ENCODE data around the gene ARHGEF2.

ARHGEF2 gene

DNA sequence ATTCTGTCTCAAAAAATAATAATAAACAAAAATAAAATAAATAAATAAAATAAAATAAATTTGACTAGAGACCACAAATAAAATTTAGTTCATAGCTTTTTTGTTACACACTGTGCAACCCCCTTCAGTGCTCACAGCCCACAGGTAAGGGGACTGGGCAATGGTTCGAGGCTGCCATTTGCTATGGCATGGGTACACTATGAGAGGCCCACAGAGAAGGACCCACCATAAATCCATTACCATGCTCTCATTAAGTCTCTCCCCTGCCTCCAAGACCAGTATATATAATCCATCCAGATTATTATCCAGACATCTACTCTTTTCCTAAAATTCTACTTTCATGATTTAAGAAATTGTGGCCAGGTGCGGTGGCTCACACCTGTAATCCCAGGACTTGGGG lies 58.5 kb downstream of the ARHGEF2 start:
- DNase-seq (ENCODE audit: low read depth): no peak
- TF ChIP-seq, protein P1, sequence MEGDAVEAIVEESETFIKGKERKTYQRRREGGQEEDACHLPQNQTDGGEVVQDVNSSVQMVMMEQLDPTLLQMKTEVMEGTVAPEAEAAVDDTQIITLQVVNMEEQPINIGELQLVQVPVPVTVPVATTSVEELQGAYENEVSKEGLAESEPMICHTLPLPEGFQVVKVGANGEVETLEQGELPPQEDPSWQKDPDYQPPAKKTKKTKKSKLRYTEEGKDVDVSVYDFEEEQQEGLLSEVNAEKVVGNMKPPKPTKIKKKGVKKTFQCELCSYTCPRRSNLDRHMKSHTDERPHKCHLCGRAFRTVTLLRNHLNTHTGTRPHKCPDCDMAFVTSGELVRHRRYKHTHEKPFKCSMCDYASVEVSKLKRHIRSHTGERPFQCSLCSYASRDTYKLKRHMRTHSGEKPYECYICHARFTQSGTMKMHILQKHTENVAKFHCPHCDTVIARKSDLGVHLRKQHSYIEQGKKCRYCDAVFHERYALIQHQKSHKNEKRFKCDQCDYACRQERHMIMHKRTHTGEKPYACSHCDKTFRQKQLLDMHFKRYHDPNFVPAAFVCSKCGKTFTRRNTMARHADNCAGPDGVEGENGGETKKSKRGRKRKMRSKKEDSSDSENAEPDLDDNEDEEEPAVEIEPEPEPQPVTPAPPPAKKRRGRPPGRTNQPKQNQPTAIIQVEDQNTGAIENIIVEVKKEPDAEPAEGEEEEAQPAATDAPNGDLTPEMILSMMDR (conservative IDR thresholded peaks at IDR 0.05; ENCODE audit: low read depth, low read length): no peak
- H3K4me3 ChIP-seq (ENCODE audit: low read length): no peak overlapping the region

DNA sequence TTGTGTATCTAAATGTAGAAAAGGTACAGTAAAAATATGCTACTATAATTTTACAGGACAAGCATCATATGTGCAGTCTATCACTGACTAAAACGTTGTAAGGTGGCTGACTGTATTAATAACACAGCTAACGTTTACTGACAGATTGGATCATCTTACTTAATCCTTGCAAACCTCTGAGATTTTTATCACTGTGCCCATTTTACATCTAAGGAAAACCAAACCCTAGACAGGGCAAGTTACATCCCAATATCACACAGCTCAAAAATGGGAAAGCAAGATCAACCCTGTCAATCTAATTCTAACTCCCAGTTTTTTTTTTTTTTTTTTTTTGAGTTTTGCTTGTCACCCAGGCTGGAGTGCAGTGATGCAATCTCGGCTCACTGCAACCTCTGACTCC lies 59.7 kb downstream of the ARHGEF2 start:
- no peak overlapping the region for H3K4me3 ChIP-seq (ENCODE audit: low read length)
- TF ChIP-seq, protein P1 (conservative IDR thresholded peaks at IDR 0.05; ENCODE audit: low read depth, low read length): no peak

DNA sequence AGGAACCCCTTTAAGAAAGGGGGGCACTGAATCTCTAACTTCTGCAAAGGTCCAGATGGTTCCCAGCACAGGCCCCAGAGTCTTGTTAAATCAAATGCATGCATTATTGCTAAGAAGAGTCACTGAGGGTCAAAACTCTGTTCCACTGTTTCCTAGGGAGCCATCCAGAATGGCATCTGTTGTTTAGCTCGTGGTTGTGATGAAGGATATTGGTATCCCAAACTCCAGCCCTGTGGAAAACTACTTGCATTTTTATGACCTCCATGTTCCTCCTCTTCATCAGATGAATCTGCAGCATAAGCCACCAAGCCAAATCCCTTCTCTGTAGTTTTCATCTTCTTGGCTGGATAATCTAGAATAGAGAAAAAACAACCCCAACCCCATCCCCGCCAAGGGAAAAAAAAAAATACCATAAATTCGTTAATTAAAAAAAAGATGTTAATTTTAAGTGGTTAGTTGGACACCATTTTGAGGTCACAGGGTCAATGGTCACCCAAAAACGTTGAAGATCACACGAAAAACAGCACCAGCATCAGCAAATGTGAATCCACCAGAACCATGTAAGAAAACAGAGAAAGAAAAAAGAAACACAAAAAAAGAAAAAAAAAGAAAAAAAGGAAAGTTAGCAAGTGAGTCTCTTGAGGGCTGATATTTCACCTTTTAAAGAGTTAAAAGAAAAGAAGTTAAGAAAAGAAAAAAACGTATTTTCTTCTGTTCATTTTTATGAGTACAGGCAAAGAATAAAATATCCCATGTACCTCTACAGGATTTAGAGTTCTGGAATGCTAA lies 64.2 kb downstream of the ARHGEF2 start:
- H3K4me3 ChIP-seq (ENCODE audit: low read length): no peak overlapping the region
- DNase-seq (ENCODE audit: low read depth): no peak
- TF ChIP-seq, protein P1 (conservative IDR thresholded peaks at IDR 0.05; ENCODE audit: low read depth, low read length): no peak

More for the DNA sequence above, 59.7 kb downstream of the ARHGEF2 start:
- no peak for DNase-seq (ENCODE audit: low read depth)

DNA sequence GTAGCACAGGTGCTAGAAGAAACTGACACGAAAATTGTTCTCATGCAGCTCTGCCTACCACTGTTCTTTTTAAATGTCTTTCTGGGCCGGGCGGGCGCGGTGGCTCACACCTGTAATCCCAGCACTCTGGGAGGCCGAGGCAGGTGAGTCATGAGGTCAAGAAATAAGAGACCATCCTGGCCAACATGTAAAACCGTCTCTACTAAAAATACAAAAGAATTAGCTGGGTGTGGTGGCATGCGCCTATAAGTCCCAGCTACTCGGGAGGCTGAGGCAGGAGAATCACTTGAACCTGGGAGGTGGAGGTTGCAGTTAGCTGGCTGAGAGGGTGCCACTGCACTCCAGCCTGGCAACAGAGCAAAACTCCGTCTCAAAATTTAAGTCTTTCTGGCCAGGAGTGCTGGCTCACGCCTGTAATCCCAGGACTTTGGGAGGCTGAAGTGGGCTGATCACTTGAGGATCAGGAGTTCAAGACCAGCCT lies 66.3 kb downstream of the ARHGEF2 start:
- H3K4me3 ChIP-seq (ENCODE audit: low read length): no peak overlapping the region
- no peak for DNase-seq (ENCODE audit: low read depth)
- TF ChIP-seq, protein P1 (conservative IDR thresholded peaks at IDR 0.05; ENCODE audit: low read depth, low read length): no peak

DNA sequence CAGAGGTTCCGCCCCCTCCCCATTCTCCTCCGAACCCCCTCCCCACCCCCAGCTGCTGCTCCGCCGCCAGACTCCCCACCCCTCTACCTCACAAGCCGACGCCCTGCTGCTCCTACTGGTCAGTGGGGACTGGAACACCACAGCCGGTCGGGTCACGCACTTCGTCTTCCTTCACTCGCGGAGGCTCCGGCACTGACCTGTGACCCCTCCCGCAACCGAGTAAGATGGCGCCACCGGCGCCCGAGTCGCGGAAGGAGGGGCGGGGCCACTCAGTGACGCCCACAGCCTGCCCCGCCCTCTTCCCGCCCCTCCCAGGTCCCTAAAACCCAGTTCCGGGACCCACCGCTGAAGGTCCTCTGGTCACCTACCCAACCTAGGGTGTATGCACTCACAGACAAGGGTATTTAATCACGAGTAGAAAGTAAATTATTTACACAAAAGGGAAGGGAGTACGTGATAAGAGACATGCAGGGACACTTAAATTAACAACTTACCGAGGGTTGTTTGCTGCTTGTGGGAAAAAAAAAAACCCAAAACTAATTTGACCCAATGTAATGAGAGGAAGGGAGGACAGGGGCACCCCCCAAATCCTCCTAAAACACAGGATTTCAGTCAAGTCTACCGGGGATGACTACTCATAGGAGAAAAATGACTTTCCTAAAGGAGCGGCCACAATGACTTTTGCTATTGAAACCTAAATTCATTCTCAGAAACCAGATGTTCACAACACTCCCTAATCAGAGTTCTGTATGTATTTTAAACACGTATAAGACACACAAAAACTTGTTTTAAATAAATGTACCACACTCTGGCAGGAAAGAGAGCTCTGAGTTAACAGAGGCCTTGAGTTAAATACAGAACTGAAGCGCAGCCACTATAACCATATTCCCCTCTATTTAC lies 66.9 kb downstream of the ARHGEF2 start, which contains the start of gene RIT1:
Gene RIT1, minus strand, starts transcription at position 194 of the 900 bp plus-strand sequence. CDS start 588 bp downstream, outside the sequence.
- TF ChIP-seq, protein P1 (conservative IDR thresholded peaks at IDR 0.05; ENCODE audit: low read depth, low read length): no peak
- DNase-seq (ENCODE audit: low read depth): no peak
- peak within 1 kb of the TSS; percentile 85 for H3K4me3 ChIP-seq (ENCODE audit: low read length)

DNA sequence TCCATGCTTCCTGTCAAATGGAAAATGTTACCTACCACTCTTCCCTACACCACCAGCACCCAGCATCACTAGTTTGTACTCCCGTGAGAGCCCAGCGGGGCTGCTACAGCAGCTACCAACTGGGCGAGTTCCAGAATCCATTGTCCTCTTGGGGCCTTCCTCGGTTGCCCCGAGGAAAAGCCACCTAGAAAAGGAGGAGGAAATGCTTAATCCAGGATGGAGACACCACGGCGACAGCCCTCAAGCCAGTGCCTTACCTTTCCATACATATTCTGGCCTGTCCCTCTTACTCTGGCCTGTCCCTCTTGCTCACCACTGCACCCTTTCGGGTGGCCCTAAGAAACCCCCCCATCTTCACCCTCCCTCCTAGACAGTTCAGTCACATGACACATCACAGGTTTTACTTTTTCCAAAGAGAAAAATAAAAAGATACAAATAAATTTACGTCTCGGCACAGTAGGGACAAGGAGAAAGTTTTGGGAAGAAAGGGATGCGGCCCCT lies 67.7 kb downstream of the ARHGEF2 start:
- TF ChIP-seq, protein P1 (conservative IDR thresholded peaks at IDR 0.05; ENCODE audit: low read depth, low read length): peak; percentile 33
- no peak for DNase-seq (ENCODE audit: low read depth)
- H3K4me3 ChIP-seq (ENCODE audit: low read length): peak overlapping the region; percentile 85
